Left renal pelvis (tissue), 4 donors: Measurements from ENCODE around the gene DAZL. TPM values are rescaled to one million over a fixed set of nuclear protein-coding genes. Genes with fewer than 3 reads are reported as not detected.

ENCODE experiments used
- DNase-seq, 4 donors: peaks; one replicate each; pipeline ENCODE4 v3.0.0-alpha.2; 2013; ENCODE audit warnings: low read depth in 4 of 4, low spot score in 3 of 4
- polyA plus RNA-seq, 4 donors: library from polyadenylated mRNA; unstranded; fragments of 120-200 nt; gene quantifications; one replicate each; pipeline ENCODE4 v1.2.1, GENCODE V29; 2013; ENCODE audit not compliant: insufficient read length in 4 of 4

DAZL gene
- polyA plus RNA-seq, 4 donors: not detected

GRCh38 chr3:16546186-16547010, 58.8 kb downstream of the DAZL start:
- no peak for DNase-seq

- DNase-seq: no peak
Measured at GRCh38 chr3:16545413-16546185, 59.6 kb downstream of the DAZL start.

GRCh38 chr3:16543242-16543864, 61.9 kb downstream of the DAZL start:
- DNase-seq: no peak

GRCh38 chr3:16538507-16538906, 66.7 kb downstream of the DAZL start:
- DNase-seq: no peak

- DNase-seq: no peak
Measured at GRCh38 chr3:16536996-16537395, 68.2 kb downstream of the DAZL start.

Other genes starting within 250 kb of the DAZL start
- gene RFTN1, start 91.7 kb downstream of the DAZL start, polyA plus RNA-seq: 10 to 100 TPM; 27.6 to 84.9 (median 33.1) TPM